Measurements from ENCODE around the gene MGAT4B. TPM values are rescaled to one million over a fixed set of nuclear protein-coding genes. Genes with fewer than 3 reads are reported as not detected.
A peak's percentile ranks its signal among the peaks of the same experiment; 100 is the strongest.
"Not testable (repeated sequence)": the region's sequence is repeated elsewhere in the genome, so short reads cannot be mapped to it uniquely, and the experiment has no call there.

Gene MGAT4B
- total RNA-seq, 4 donors from 2014 or later: 52.7 to 153 (median 91.0) TPM

GRCh38 chr5:179840321-179840720, 33.7 kb upstream of the MGAT4B start:
- peaks cover 0 to 13% (median 6%) of the 10 kb centered on the region in 4 donors for H3K4me1 ChIP-seq
- no peaks in the 10 kb centered on the region for H3K27me3 ChIP-seq
- TF ChIP-seq POLR2A (IDR thresholded peaks at IDR 0.05): no peak
- TF ChIP-seq, protein P1, sequence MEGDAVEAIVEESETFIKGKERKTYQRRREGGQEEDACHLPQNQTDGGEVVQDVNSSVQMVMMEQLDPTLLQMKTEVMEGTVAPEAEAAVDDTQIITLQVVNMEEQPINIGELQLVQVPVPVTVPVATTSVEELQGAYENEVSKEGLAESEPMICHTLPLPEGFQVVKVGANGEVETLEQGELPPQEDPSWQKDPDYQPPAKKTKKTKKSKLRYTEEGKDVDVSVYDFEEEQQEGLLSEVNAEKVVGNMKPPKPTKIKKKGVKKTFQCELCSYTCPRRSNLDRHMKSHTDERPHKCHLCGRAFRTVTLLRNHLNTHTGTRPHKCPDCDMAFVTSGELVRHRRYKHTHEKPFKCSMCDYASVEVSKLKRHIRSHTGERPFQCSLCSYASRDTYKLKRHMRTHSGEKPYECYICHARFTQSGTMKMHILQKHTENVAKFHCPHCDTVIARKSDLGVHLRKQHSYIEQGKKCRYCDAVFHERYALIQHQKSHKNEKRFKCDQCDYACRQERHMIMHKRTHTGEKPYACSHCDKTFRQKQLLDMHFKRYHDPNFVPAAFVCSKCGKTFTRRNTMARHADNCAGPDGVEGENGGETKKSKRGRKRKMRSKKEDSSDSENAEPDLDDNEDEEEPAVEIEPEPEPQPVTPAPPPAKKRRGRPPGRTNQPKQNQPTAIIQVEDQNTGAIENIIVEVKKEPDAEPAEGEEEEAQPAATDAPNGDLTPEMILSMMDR (IDR thresholded peaks at IDR 0.05): no peak
- no peak for TF ChIP-seq EP300 (IDR thresholded peaks at IDR 0.05)
- peaks cover 0 to 12% (median 0%) of the 10 kb centered on the region in 4 donors for H3K9me3 ChIP-seq
- no peak overlapping the region for H3K4me3 ChIP-seq
- no peak overlapping the region for H3K27ac ChIP-seq
- H3K36me3 ChIP-seq: peaks cover 3 to 97% (median 37%) of the 10 kb centered on the region in 3 donors
- DNase-seq (ENCODE audit: low spot score in 2 of 2): no peak
- 91 to 95% methylated on average over 11 of the region's 11 CpGs for WGBS, 2 donors

- H3K27me3 ChIP-seq: no peaks in the 10 kb centered on the region
- H3K36me3 ChIP-seq: peaks cover 3 to 97% (median 37%) of the 10 kb centered on the region in 3 donors
- no peak overlapping the region for H3K4me3 ChIP-seq
- DNase-seq (ENCODE audit: low spot score in 2 of 2): no peak
- 79% methylated on average over 13 to 16 of the region's 16 CpGs for WGBS, 2 donors
- peaks cover 0 to 5% (median 0%) of the 10 kb centered on the region in 4 donors for H3K9me3 ChIP-seq
- peak overlapping the region in 1 of 4 donors; percentile 18 for H3K27ac ChIP-seq
- TF ChIP-seq POLR2A (IDR thresholded peaks at IDR 0.05): no peak
- H3K4me1 ChIP-seq: peaks cover 0 to 13% (median 6%) of the 10 kb centered on the region in 4 donors
These were observed 32.9 kb upstream of the MGAT4B start for GRCh38 chr5:179839328-179840256.

- 82 to 90% methylated on average over 15 of the region's 15 CpGs for WGBS, 2 donors
- no peaks in the 10 kb centered on the region for H3K9me3 ChIP-seq
- peaks cover 9 to 96% (median 42%) of the 10 kb centered on the region in 3 donors for H3K36me3 ChIP-seq
- TF ChIP-seq POLR2A (IDR thresholded peaks at IDR 0.05) (no peak), EP300 (IDR thresholded peaks at IDR 0.05) (no peak)
- TF ChIP-seq, protein P1 (IDR thresholded peaks at IDR 0.05): no peak
- peaks cover 0 to 21% (median 6%) of the 10 kb centered on the region in 4 donors for H3K4me1 ChIP-seq
- H3K27ac ChIP-seq: peak overlapping the region in 2 of 4 donors; percentile 21 to 37
- H3K27me3 ChIP-seq: no peaks in the 10 kb centered on the region
- no peak for DNase-seq (ENCODE audit: low spot score in 2 of 2)
- no peak overlapping the region for H3K4me3 ChIP-seq
These were observed 30.7 kb upstream of the MGAT4B start for GRCh38 chr5:179837076-179838011.

DNA sequence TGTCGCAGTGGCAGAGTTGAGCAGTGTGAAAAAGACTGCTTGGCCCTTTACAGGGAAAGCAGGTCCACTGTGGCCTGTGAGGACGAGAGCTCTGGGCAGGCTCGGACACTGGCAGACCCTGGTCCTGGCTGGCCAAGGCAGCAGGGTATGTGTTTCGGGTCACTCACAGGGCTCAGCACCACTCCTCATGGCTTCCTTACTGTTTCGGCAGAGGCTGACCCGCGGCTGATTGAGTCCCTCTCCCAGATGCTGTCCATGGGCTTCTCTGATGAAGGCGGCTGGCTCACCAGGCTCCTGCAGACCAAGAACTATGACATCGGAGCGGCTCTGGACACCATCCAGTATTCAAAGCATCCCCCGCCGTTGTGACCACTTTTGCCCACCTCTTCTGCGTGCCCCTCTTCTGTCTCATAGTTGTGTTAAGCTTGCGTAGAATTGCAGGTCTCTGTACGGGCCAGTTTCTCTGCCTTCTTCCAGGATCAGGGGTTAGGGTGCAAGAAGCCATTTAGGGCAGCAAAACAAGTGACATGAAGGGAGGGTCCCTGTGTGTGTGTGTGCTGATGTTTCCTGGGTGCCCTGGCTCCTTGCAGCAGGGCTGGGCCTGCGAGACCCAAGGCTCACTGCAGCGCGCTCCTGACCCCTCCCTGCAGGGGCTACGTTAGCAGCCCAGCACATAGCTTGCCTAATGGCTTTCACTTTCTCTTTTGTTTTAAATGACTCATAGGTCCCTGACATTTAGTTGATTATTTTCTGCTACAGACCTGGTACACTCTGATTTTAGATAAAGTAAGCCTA, 29.8 kb upstream of the MGAT4B start:
- peaks cover 0 to 26% (median 6%) of the 10 kb centered on the region in 4 donors for H3K4me1 ChIP-seq
- no peak overlapping the region for H3K4me3 ChIP-seq
- H3K9me3 ChIP-seq: no peaks in the 10 kb centered on the region
- H3K36me3 ChIP-seq: peaks cover 9 to 97% (median 50%) of the 10 kb centered on the region in 3 donors
- H3K27ac ChIP-seq: peak overlapping the region in 2 of 4 donors; percentile 21 to 37
- DNase-seq (ENCODE audit: low spot score in 2 of 2): no peak
- no peaks in the 10 kb centered on the region for H3K27me3 ChIP-seq
- peak in 1 of 2 donors; percentile 43 for TF ChIP-seq EP300 (IDR thresholded peaks at IDR 0.05)
- TF ChIP-seq, protein P1 (IDR thresholded peaks at IDR 0.05): no peak
- 83 to 89% methylated on average over 18 to 19 of the region's 19 CpGs for WGBS, 2 donors

- peaks cover 9 to 97% (median 53%) of the 10 kb centered on the region in 3 donors for H3K36me3 ChIP-seq
- not testable (repeated sequence) for DNase-seq (ENCODE audit: low spot score in 2 of 2); H3K9me3 ChIP-seq; H3K27me3 ChIP-seq; H3K27ac ChIP-seq; H3K4me3 ChIP-seq
- H3K4me1 ChIP-seq: peaks cover 0 to 28% (median 6%) of the 10 kb centered on the region in 4 donors
- 90 to 100% methylated on average over 1 to 2 of the region's 28 CpGs for whole genome bisulfite sequencing, 2 donors
These were observed 28.2 kb upstream of the MGAT4B start for GRCh38 chr5:179834871-179835270.

All from tibial nerve (tissue), 4 donors.